Erythroblast (primary cell): ENCODE data around the gene RPP38.

Experiments
- GATA1 ChIP-seq: IDR thresholded peaks from 2 replicates; pipeline ENCODE4 v1.6.1; 2011; ENCODE audit warnings: low read depth, mild to moderate bottlenecking, control low read depth, low read length, moderate library complexity
- POLR2A ChIP-seq: IDR thresholded peaks from 2 replicates; pipeline ENCODE4 v1.6.1; 2011; ENCODE audit warnings: mild to moderate bottlenecking, low read length

DNA sequence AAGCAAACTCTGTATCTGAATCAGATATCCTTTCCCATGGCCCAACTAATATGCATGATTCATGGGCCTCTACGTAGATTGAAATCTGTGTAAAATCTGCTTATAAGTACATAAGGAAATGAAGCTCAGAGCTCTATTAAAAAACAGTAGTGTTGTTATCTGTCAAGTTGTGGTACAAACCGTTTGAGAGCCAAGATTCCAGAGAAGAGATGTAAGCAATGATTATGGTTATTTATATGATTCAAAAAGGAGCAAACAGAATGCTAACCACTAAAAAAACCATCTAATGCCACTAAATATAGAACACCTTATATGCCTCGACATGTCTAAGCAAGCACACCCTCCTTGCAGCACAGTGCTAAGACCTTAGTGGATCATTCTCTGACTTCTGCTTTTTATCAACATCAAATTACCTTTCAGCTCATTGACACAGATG lies 26.6 kb downstream of the RPP38 start:
- TF ChIP-seq POLR2A: no peak
- TF ChIP-seq GATA1: no peak
